ENCODE measurements around the gene CTNNA3.

Gene CTNNA3

GRCh38 chr10:67385566-67385965, 310.4 kb downstream of the CTNNA3 start:
- Histone ChIP-seq H3K4me3 (ENCODE audit: low read length) (no peak overlapping the region), H3K9me3 (ENCODE audit: control insufficient read depth, low read length) (no peaks in the 10 kb centered on the region), H3K27me3 (ENCODE audit: control insufficient read depth, insufficient read depth, low read length) (no peaks in the 10 kb centered on the region), H3K4me1 (ENCODE audit: control insufficient read depth, insufficient read depth, low read length) (no peaks in the 10 kb centered on the region), H3K36me3 (ENCODE audit: control insufficient read depth, insufficient read depth, low read length) (no peaks in the 10 kb centered on the region), H3K9ac (ENCODE audit: low read length) (no peak overlapping the region)

GRCh38 chr10:67385089-67385488, 310.9 kb downstream of the CTNNA3 start:
- H3K36me3 ChIP-seq (ENCODE audit: control insufficient read depth, insufficient read depth, low read length): no peaks in the 10 kb centered on the region
- H3K9ac ChIP-seq (ENCODE audit: low read length): no peak overlapping the region
- H3K9me3 ChIP-seq (ENCODE audit: control insufficient read depth, low read length): no peaks in the 10 kb centered on the region
- H3K4me3 ChIP-seq (ENCODE audit: low read length): no peak overlapping the region
- H3K27me3 ChIP-seq (ENCODE audit: control insufficient read depth, insufficient read depth, low read length): no peaks in the 10 kb centered on the region
- H3K4me1 ChIP-seq (ENCODE audit: control insufficient read depth, insufficient read depth, low read length): no peaks in the 10 kb centered on the region

- H3K9ac ChIP-seq (ENCODE audit: low read length): no peak overlapping the region
- no peaks in the 10 kb centered on the region for H3K9me3 ChIP-seq (ENCODE audit: control insufficient read depth, low read length)
- no peak overlapping the region for H3K4me3 ChIP-seq (ENCODE audit: low read length)
- H3K27me3 ChIP-seq (ENCODE audit: control insufficient read depth, insufficient read depth, low read length): no peaks in the 10 kb centered on the region
- H3K4me1 ChIP-seq (ENCODE audit: control insufficient read depth, insufficient read depth, low read length): no peaks in the 10 kb centered on the region
- no peaks in the 10 kb centered on the region for H3K36me3 ChIP-seq (ENCODE audit: control insufficient read depth, insufficient read depth, low read length)
Observed at GRCh38 chr10:67331121-67331910, 364.7 kb downstream of the CTNNA3 start.

- H3K36me3 ChIP-seq (ENCODE audit: control insufficient read depth, insufficient read depth, low read length): no peaks in the 10 kb centered on the region
- H3K27me3 ChIP-seq (ENCODE audit: control insufficient read depth, insufficient read depth, low read length): no peaks in the 10 kb centered on the region
- H3K9ac ChIP-seq (ENCODE audit: low read length): no peak overlapping the region
- H3K9me3 ChIP-seq (ENCODE audit: control insufficient read depth, low read length): no peaks in the 10 kb centered on the region
- no peaks in the 10 kb centered on the region for H3K4me1 ChIP-seq (ENCODE audit: control insufficient read depth, insufficient read depth, low read length)
- no peak overlapping the region for H3K4me3 ChIP-seq (ENCODE audit: low read length)
Observed at GRCh38 chr10:67327626-67328535, 368.1 kb downstream of the CTNNA3 start.

GRCh38 chr10:67319976-67320375, 376.0 kb downstream of the CTNNA3 start:
- no peaks in the 10 kb centered on the region for H3K36me3 ChIP-seq (ENCODE audit: control insufficient read depth, insufficient read depth, low read length)
- H3K9ac ChIP-seq (ENCODE audit: low read length): no peak overlapping the region
- H3K4me3 ChIP-seq (ENCODE audit: low read length): no peak overlapping the region
- no peaks in the 10 kb centered on the region for H3K4me1 ChIP-seq (ENCODE audit: control insufficient read depth, insufficient read depth, low read length)
- H3K27me3 ChIP-seq (ENCODE audit: control insufficient read depth, insufficient read depth, low read length): no peaks in the 10 kb centered on the region
- H3K9me3 ChIP-seq (ENCODE audit: control insufficient read depth, low read length): no peaks in the 10 kb centered on the region

GRCh38 chr10:67308912-67309311, 387.1 kb downstream of the CTNNA3 start:
- H3K4me1 ChIP-seq (ENCODE audit: control insufficient read depth, insufficient read depth, low read length): no peaks in the 10 kb centered on the region
- H3K36me3 ChIP-seq (ENCODE audit: control insufficient read depth, insufficient read depth, low read length): no peaks in the 10 kb centered on the region
- no peaks in the 10 kb centered on the region for H3K9me3 ChIP-seq (ENCODE audit: control insufficient read depth, low read length)
- no peak overlapping the region for H3K9ac ChIP-seq (ENCODE audit: low read length)
- H3K27me3 ChIP-seq (ENCODE audit: control insufficient read depth, insufficient read depth, low read length): no peaks in the 10 kb centered on the region
- H3K4me3 ChIP-seq (ENCODE audit: low read length): no peak overlapping the region

- Histone ChIP-seq H3K9ac (ENCODE audit: low read length) (no peak overlapping the region), H3K27me3 (ENCODE audit: control insufficient read depth, insufficient read depth, low read length) (no peaks in the 10 kb centered on the region), H3K4me1 (ENCODE audit: control insufficient read depth, insufficient read depth, low read length) (no peaks in the 10 kb centered on the region), H3K4me3 (ENCODE audit: low read length) (no peak overlapping the region), H3K36me3 (ENCODE audit: control insufficient read depth, insufficient read depth, low read length) (no peaks in the 10 kb centered on the region), H3K9me3 (ENCODE audit: control insufficient read depth, low read length) (no peaks in the 10 kb centered on the region)
Observed at GRCh38 chr10:67306588-67307205, 389.3 kb downstream of the CTNNA3 start.

GRCh38 chr10:67302701-67303100, 393.3 kb downstream of the CTNNA3 start:
- H3K27me3 ChIP-seq (ENCODE audit: control insufficient read depth, insufficient read depth, low read length): no peaks in the 10 kb centered on the region
- no peak overlapping the region for H3K9ac ChIP-seq (ENCODE audit: low read length)
- no peak overlapping the region for H3K4me3 ChIP-seq (ENCODE audit: low read length)
- no peaks in the 10 kb centered on the region for H3K9me3 ChIP-seq (ENCODE audit: control insufficient read depth, low read length)
- H3K4me1 ChIP-seq (ENCODE audit: control insufficient read depth, insufficient read depth, low read length): no peaks in the 10 kb centered on the region
- H3K36me3 ChIP-seq (ENCODE audit: control insufficient read depth, insufficient read depth, low read length): no peaks in the 10 kb centered on the region

- Histone ChIP-seq H3K27me3 (ENCODE audit: control insufficient read depth, insufficient read depth, low read length) (no peaks in the 10 kb centered on the region), H3K4me3 (ENCODE audit: low read length) (no peak overlapping the region), H3K9me3 (ENCODE audit: control insufficient read depth, low read length) (no peaks in the 10 kb centered on the region), H3K4me1 (ENCODE audit: control insufficient read depth, insufficient read depth, low read length) (no peaks in the 10 kb centered on the region), H3K36me3 (ENCODE audit: control insufficient read depth, insufficient read depth, low read length) (no peaks in the 10 kb centered on the region), H3K9ac (ENCODE audit: low read length) (no peak overlapping the region)
Observed at GRCh38 chr10:67299761-67300160, 396.2 kb downstream of the CTNNA3 start.

- H3K9me3 ChIP-seq (ENCODE audit: control insufficient read depth, low read length): no peaks in the 10 kb centered on the region
- no peaks in the 10 kb centered on the region for H3K4me1 ChIP-seq (ENCODE audit: control insufficient read depth, insufficient read depth, low read length)
- H3K4me3 ChIP-seq (ENCODE audit: low read length): no peak overlapping the region
- H3K9ac ChIP-seq (ENCODE audit: low read length): no peak overlapping the region
- no peaks in the 10 kb centered on the region for H3K36me3 ChIP-seq (ENCODE audit: control insufficient read depth, insufficient read depth, low read length)
- H3K27me3 ChIP-seq (ENCODE audit: control insufficient read depth, insufficient read depth, low read length): no peaks in the 10 kb centered on the region
Observed at GRCh38 chr10:67297637-67298181, 398.3 kb downstream of the CTNNA3 start.

- Histone ChIP-seq H3K36me3 (ENCODE audit: control insufficient read depth, insufficient read depth, low read length) (no peaks in the 10 kb centered on the region), H3K9me3 (ENCODE audit: control insufficient read depth, low read length) (no peaks in the 10 kb centered on the region), H3K4me3 (ENCODE audit: low read length) (no peak overlapping the region), H3K27me3 (ENCODE audit: control insufficient read depth, insufficient read depth, low read length) (no peaks in the 10 kb centered on the region), H3K4me1 (ENCODE audit: control insufficient read depth, insufficient read depth, low read length) (no peaks in the 10 kb centered on the region), H3K9ac (ENCODE audit: low read length) (no peak overlapping the region)
Observed at GRCh38 chr10:67296926-67297325, 399.1 kb downstream of the CTNNA3 start.
